GM11168 (cell line): ENCODE results near the gene SYNGR3.

ENCODE experiments used
- in situ Hi-C: fragments of 300-500 bp; cut with MboI; formaldehyde crosslinking; loops from one replicate; pipeline ENCODE4 v1.12.0; 2022; ENCODE audit warnings: low sequenced_read_pairs; ENCODE audit not compliant: unreplicated experiment

Gene SYNGR3

DNA sequence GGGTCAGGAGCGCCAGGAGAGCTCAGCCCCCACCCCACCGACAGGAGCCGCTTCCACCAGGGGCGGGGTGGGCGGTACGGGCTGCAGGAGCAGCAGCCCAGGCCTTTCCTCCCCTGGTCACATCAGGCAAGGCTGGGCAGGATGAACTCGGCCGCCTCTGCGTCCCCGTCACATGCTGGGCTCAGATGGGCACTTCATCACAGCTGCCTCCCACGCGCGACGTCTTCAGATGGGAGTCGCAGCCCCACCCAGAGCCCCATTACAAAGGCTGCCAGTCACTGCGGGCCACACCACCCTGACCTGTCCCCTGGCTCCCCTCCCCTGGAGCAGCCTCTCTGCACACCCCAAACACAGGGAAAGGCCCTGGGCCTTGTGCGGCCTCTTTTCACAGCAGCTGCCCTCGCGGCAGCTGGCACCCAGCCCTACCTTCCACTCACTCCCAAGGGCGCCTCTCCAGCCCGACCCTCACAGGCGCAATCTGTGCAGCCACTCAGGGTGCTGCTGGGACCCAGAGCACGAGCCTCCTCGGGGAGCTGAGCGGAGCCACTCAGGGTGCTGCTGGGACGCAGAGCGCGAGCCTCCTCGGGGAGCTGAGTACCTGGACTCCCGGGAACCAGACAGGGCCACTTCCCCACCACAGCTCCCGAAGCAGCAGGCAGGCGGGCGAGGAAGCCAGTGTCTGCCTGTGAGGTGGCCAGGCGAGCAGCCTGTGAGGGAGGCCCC, 15.2 kb downstream of the SYNGR3 start:
- in situ Hi-C loops = loop anchor here (25.0 kb wide), 1 partner anchor 482 kb away; the partner anchor contains the start of gene TBC1D24

DNA sequence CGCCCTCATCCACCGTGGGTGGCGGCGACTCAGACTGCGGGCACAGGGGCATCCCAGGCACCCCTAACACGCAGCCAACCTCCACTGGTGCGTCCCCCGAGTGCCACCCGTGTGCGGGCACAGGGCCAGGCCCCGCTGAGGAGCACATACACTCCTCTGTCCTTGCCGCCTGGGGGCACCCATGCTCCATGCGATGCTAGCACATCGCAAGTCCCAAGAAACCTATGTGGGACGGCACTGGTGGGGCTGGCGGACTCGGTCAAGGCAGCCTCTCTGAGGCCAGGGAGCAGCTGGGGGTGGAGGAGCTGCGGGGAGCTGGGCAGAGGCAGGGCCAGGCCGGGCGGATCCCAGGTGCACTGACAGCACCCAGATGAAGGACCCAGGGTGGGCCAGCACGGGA, 15.9 kb downstream of the SYNGR3 start:
- in situ Hi-C loops = loop anchor here (25.0 kb wide), 1 partner anchor 482 kb away; the partner anchor contains the start of gene TBC1D24

DNA sequence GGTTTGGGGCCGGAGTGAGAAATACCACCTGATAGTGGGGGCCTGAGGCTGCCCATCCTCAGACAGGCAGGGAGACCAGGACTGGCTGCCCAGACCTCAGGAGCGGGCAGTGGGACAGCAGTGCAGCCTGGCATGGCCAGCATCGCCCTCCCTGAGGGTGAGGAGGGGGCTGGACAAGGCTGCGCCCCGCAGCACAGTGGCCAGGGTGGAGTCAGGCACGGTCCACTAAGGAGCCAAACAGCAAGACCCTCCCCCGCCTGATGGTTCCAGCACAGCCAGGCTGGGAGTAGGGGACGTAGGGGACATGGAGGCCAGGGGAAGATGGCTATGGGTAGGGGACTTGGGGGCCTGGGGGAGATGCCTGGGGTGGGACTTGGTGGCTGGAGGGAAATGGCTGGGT, 16.5 kb downstream of the SYNGR3 start:
- in situ Hi-C loops = loop anchor here (25.0 kb wide), 1 partner anchor 481 kb away; the partner anchor contains the start of gene TBC1D24

DNA sequence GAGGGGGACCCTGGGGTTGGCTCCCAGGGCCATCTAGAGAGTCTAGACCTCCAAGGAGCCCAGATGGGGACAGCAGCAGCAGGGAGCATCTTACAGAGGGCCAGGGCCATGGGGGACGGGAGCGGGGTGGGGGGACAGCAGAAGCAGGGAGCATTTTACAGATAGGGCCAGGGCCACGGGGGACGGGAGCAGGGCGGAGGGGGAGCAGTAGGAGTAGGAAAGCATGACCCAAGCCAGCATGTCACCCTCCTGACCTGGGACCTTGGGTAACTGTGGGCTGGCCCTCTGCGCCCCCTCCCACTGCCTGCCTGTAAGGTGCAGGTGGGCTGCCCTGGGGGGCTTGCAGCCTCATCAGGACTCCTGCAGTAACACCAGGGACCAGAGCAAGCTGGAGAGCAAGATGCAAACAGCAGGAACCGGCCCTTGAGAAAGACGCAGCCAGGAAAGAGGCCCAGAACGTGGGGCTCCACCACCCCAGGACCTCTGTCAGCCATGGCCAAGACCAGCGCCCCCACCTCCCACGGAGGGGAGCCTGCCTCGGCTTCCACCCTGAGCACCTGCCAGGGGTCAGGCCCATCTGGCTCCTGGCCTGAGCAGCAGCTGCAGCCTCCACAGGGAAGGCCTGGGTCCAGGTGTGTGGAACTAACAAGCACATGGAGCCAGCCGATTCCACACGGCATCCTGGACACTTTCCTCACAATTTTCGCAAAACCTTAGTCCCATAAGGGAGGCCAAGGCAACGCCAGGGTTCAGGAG, 17.5 kb downstream of the SYNGR3 start:
- in situ Hi-C loops = loop anchor here (25.0 kb wide), 1 partner anchor 480 kb away; the partner anchor contains the start of gene TBC1D24

DNA sequence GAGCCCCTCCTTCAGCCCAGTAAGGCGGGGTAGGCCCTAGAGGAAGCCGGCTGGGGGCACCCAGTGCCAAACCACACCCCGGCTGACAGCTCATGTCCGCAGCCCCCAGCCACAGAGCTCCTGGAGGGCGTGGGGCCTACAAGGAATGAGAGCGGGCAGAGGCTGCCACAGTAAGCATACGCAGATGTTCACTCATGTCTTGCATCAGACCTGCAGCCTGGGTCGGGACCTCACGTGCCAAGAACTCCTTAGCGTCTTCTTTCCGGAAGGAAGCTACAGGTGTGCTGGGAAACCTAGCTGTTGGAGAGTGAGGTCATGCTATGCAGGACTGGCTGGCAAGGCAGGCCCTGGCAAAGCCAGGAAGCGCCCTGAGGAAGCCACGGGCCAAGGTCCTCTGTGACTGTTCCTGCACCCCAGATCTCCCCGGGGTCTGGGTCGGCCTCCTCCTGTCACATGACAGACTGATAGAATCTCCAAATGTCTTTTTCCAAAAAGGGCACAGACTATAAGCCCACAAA, 18.3 kb downstream of the SYNGR3 start:
- in situ Hi-C loops = loop anchor here (25.0 kb wide), 1 partner anchor 479 kb away; the partner anchor contains the start of gene TBC1D24

DNA sequence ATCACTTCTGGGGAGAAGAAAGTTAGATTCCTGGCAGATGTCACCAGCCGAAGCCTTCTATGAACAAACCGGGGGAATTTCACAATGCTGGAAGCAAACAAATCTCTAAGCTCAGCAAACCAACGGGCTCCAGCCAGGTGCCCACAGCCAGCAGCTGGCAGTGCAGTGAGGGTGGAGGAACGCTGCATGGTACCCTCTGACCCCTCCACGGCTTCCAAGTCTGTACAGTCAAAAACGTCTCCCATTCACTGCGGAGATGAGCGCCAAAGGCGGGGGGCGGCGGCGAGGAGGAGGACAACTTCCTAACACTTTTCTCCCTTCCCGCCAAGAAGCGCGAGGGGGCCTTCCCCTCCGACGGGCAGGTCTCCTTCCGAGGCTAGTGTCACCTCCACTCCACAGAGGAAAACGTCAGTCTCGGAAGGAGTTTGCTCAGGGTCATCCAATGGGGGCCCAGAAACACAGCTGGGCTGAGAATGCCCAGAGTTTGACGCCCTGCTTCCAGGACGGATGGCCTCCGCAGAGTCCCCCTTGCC, 18.9 kb downstream of the SYNGR3 start:
- in situ Hi-C loops = loop anchor here (25.0 kb wide), 1 partner anchor 479 kb away; the partner anchor contains the start of gene TBC1D24

DNA sequence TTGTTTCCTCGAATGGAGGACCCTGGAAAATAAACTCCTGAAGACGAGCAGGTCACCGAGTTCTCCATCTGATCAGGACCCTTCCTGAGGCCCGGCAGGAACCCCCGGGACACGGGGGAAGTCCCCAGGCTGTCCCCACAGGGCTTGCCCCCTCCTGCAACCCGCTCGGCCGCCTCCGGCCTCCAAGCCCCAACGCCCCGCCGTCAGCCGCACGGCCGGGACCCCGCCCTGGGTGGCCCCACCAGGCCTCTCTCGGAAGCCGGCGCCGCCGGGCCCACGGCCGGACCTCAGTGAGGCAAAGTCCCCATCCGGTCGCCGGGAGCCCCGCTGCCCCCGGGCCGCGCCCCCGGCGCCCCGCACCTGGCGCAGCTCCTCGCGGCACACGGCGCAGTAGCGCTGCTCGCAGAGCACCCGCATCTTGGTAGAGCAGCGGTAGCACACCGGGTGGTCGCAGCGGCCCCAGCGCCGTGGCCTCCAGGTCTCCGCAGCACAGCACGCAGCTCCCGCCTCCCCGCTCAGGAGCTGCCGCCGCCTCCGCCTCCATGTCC, 19.5 kb downstream of the SYNGR3 start:
- in situ Hi-C loops = loop anchor here (25.0 kb wide), 1 partner anchor 478 kb away; the partner anchor contains the start of gene TBC1D24

DNA sequence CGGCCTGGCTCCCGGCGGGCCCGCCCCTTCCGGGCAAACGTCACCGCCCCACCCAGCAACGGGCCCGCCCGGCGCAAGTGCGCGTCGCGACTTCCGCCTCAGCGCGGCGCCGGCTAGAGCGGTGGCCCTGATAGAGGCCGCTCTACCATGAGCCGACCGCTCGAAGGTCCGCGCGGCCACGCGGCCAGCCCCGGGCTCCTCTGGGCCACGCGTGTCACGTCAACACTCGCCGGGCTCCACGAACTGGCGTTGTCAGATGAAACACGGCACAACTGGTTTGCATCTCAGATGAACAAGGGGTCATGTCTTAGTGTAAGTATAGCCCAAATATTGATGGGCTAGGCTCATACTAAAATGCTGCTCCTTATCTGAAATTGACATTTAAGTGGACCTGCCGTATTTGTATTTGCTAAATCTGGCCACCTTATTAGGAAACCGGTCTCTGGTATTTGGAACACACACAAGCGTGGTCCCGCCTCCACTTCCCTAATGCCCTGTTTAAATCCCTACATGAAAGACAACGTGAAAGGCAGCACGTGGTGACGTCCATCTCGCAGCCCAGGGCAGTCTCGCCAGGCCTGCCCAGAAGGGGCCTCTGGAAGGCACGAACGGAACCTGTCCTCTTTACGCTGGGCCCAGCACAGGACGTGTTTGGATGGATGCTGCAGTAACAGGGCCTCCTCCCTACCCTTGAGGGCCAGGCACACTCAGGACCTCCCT, 20.2 kb downstream of the SYNGR3 start, which contains the start of gene ZNF598:
ZNF598 (minus strand) TSS at position 31 of the 720 bp plus-strand sequence.
- in situ Hi-C loops = loop anchor here (10.0 to 25.0 kb wide), 2 partner anchors 135 to 477 kb away; partner anchors contain the start of genes RAB26 and TBC1D24

DNA sequence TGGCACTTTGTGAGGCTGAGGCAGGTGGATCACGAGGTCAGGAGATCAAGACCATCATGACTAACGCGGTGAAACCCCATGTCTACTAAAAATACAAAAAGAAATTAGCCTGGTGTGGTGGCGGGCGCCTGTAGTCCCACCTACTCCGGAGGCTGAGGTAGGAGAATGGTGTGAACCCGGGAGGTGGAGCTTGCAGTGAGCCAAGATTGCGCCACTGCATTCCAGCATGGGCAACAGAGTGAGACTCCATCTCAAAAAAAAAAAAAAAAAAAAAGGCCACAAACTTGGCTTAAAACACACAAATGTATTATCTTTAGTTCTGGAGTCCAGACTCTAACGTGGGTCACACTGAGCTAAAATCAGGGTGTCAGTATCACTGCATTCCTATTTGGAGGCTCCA, 22.0 kb downstream of the SYNGR3 start:
- in situ Hi-C loops = loop anchor here (10.0 to 25.0 kb wide), 2 partner anchors 133 to 476 kb away; partner anchors contain the start of genes RAB26 and TBC1D24

DNA sequence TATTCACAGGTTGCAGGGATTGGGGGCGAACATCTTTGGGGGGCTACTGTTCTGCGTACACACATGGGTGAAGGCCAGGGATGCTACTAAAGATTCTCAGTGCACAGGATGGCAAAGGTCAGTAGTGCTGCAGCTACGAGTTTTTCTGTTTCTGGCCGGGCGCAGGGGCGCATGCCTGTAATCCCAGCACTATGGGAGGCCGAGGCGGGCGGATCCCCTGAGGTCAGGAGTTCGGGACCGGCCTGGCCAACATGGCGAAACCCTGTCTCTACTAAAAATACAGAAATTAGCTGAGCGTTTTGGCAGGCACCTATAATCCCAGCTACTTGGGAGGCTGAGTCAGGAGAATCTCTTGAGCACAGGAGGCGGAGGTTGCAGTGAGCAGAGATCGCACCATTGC, 23.8 kb downstream of the SYNGR3 start:
- in situ Hi-C loops = loop anchor here (10.0 to 25.0 kb wide), 2 partner anchors 131 to 474 kb away; partner anchors contain the start of genes RAB26 and TBC1D24

DNA sequence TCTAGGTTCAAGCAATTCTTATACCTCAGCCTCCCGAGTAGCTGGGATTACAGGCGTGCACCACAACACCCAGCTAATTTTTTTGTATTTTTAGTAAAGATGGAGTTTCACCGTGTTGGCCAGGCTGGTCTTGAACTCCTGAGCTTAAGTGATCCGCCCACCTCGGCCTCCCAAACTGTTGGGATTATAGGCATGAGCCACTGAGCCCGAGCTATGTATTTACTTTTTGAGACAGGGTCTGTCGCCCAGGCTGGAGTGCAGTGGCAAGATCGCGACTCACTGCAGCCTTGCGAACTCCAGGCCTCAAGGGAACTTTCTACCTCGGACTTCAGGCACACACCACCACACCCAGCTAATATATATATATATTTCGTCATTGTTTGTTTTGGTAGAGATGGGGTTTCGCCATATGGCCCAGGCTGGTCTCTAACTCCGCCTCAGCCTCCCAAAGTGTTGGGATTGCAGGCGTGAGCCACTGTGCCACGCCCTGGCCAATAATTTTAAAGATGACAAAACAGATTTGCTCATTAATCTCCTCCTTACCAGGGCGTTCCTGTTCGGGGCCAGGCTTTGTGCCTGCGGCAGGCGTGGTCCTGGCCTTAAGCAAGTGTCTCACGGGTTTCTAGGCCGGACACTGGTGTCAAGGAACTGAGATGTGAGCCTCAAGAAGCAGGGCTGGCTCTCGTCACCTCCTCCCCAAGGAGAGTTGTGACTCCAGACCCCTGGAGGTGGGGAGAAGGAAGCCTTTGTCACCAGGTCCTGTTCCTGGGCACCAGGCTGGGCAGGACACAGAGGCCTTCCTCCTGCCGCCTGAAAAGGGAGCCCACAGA, 25.6 kb downstream of the SYNGR3 start:
- in situ Hi-C loops = loop anchor here (10.0 to 25.0 kb wide), 2 partner anchors 129 to 472 kb away; partner anchors contain the start of genes RAB26 and TBC1D24

DNA sequence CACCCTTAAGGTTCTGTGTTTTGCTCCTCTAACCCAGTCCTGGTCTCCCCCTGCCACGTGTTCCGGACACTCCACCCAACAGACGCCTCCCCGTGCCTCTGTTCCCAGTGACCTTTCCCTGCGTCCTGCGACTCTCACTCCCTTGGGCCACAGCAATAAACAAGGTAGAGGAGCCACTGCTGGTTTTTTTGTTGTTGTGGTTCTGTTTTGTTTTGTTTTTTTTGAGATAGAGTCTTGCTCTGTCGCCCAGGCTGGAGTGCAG, 26.1 kb downstream of the SYNGR3 start:
- in situ Hi-C loops = loop anchor here (10.0 to 25.0 kb wide), 2 partner anchors 129 to 471 kb away; partner anchors contain the start of genes RAB26 and TBC1D24

DNA sequence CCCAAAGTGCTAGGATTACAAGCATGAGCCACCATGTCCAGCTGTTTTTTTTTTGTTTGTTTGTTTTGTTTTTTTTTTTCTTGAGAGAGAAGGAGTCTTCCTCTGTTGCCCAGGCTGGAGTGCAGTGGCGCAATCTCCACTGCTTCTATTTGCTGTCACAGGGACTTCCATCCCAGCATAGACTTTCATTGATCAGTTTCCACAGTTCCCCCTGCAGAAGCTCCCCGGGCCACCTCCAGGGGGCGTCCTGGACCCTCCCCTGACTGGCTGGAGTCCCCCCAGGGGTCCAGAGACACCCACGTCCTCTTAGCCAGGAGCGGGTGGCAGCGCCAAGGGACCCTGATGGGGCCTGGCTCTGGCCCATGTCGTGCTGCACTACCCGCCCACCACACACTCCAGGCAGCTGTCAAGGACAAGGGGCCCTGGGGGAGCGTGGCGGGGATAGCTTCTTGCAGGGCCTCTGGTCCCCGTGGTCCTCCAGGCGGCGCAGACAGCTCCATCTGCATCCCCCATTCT, 26.7 kb downstream of the SYNGR3 start:
- in situ Hi-C loops = loop anchor here (10.0 to 25.0 kb wide), 2 partner anchors 128 to 471 kb away; partner anchors contain the start of genes RAB26 and TBC1D24

DNA sequence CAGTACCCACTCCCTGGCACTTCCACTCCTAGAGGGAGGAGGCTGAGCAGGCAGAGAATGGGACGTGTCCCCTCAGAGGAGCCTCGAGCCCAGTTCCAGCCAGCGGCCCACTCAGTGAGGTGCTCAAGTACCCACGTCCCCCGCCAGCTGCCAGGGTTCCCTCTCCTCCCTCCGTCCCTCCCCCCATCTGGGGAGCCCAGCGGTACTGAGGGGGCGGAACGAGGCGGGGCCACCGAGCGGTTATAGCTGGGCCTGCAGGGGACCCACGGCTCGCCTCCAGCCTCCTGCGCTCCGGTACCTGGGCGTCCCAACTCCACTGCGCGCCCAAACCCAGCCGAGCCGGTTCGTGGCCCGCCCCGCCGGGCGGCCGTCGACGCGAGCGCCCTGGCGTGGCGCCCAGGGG, 29.7 kb downstream of the SYNGR3 start, which contains the start of gene NPW:
NPW (plus strand) TSS at position 268 of the 403 bp plus-strand sequence.
- in situ Hi-C loops = loop anchor here (10.0 to 25.0 kb wide), 2 partner anchors 125 to 468 kb away; partner anchors contain the start of genes RAB26 and TBC1D24

DNA sequence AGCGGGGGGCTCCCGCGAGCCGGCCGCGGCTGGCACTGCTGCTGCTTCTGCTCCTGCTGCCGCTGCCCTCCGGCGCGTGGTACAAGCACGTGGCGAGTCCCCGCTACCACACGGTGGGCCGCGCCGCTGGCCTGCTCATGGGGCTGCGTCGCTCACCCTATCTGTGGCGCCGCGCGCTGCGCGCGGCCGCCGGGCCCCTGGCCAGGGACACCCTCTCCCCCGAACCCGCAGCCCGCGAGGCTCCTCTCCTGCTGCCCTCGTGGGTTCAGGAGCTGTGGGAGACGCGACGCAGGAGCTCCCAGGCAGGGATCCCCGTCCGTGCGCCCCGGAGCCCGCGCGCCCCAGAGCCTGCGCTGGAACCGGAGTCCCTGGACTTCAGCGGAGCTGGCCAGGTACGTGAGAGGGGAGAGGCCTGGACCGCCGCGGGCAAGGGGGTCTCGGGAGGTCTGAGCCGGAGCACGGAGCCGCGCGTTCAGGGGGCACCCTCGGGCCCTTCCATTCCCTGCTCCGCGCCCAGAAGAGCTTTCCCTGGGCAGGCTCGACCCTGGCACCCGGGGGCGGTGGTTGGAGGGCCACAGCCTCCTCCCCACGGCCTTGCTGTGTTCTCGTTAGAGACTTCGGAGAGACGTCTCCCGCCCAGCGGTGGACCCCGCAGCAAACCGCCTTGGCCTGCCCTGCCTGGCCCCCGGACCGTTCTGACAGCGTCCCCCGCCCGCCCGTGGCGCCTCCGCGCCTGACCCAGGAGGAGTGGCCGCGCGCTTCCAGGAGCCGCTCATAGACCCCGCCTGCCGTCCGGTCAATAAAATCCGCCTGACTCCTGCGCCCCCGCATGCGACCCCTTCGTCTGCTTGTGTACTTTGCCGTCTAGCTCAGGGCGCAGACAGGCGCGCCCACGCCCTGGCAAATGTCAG, 30.4 kb downstream of the SYNGR3 start:
- in situ Hi-C loops = loop anchor here (10.0 to 25.0 kb wide), 2 partner anchors 125 to 467 kb away; partner anchors contain the start of genes RAB26 and TBC1D24

DNA sequence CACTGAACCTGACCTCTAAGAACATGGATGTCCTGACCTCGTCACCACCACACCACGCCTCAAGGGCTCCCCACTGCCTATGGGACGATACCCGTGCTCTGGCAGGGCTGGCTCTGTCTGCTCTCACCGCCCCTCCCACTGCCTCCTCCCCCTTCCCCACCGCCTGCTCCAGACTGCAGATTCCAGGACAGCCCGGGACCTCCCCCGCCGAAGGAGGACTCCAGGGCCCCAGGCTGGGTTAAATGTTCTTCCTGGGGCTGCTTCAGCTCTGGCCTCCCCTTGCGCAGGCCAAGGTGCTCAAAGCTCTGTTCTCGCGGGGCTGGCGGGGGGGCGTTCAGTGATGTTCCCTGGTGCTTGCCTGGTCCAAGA, 32.9 kb downstream of the SYNGR3 start:
- in situ Hi-C loops = loop anchor here (25.0 kb wide), 1 partner anchor 465 kb away; the partner anchor contains the start of gene TBC1D24
